GM18507 (cell line): ENCODE measurements around the gene TP53TG3F.
"Not testable (repeated sequence)": the region's sequence is repeated elsewhere in the genome, so short reads cannot be mapped to it uniquely, and the experiment has no call there.

ENCODE experiments used
- DNase-seq: peaks from one replicate; pipeline ENCODE4 v3.0.0; 2011; ENCODE audit warnings: low read depth; ENCODE audit not compliant: insufficient read length; ENCODE audit errors: extremely low spot score
- FAIRE-seq: peaks from 2 replicates; lab custom pipeline; 2011; peaks lifted over from hg19 to GRCh38; lab: Jason Lieb, UNC

Gene TP53TG3F, protein sequence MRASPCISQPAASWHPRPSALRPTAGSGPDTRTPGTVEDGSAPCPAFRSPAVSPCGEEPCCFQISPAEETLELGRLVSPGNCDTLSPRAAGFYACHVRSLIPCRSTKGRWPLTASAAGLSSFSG

DNA sequence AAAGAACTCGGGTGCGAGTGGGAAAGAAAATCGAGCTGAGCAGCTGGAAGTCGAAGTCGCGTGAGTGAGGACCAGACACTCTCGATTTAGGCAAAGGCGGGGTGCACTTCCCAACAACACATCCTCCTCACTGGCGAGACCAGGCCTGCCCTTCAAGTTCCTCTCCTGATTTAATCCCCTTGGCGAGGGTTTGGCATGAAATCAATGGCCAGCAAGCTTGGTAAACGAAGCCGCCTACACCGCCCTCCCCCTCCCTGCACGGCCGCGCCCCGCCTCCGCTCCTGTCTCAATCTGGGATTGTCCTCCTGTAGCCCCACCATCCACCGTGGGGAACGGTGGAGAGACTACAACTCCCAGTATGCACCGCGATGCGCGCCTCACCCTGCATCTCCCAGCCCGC lies at the start of gene TP53TG3F:
TSS of gene TP53TG3F (plus strand) at position 301 of the 400 bp plus-strand sequence. CDS start at position 369, 68 bp downstream.
- FAIRE-seq, DNase-seq: not testable (repeated sequence)

DNA sequence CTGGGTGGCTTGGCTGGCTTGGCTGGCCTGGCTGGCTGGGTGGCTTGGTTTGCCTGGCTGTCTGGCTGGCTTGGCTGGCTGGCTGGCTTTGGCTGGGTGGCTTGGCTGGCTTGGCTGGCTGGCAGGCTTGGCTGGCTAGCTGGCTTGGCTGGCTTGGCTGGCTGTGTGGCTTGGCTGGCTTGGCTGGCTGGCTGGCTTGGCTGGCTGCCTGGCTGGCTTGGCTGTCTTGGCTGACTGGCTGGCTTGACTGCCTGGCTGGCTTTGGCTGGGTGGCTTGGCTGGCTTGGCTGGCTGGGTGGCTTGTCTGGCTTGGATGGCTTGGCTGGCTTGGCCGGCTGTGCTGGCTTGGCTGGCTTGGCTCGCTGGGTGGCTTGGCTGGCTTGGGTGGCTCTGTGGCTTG lies 32.2 kb downstream of the TP53TG3F start:
- not testable (repeated sequence) for FAIRE-seq

DNA sequence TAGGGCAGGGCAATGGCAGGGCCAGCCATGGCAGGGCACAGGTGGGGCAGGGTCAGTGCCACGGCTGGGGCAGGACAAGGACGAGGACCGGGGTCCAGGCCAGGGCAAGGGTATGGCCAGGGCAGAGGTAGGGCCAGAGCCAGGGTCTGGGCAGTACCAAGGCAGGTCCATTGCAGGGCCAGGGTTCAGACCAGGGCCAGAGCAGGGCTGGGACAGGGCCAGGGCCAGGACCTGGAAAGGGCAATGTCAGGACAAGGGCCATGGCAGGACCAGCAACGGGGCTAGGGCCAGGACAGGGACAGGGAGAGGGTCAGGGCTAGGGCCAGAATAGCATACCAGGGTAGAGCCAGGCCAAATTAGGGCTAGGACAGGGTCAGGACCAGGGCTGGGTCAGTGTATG lies 47.8 kb downstream of the TP53TG3F start:
- not testable (repeated sequence) for FAIRE-seq, DNase-seq

More for the DNA sequence above, 32.2 kb downstream of the TP53TG3F start:
- DNase-seq = not testable (repeated sequence)

DNA sequence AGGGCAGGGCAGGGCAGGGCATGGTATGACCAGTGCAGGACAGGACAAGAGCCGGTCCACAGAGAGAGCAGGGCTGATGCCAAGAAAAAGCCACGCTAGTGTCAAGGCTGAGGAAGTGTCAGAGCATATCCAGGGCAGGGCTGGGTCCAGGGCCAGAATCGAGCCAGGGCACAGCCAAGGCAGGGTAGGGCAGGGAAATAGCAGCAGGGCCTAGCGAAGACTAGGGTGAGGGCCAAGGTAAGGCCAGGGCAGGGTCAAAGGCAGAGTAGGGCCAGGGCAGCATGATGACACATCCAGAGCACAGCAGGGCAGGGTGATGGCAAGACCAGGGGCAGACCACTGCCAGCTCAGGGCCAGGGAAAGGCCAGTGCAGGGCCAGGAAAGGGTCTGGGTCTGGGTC lies 49.7 kb downstream of the TP53TG3F start:
- not testable (repeated sequence) for FAIRE-seq, DNase-seq

DNA sequence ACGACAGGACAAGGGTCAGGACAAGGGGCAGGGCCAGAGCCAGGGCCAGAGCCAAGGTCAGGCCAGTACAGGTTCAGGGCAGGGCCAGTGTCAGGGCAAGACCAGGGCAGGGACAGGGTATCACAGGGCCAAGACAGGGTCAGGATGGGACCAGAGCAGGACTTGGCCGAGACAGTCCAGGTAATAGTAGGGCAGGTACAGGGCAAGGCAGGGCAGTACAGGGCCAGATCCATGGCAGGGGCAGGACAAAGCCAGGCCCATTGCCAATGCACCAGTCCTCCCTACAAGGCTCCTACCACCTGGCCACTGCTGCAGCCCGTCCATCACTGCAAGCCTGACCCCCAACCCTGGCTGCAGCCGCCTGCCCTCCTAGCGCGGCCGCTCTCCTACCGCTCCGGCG lies 50.5 kb downstream of the TP53TG3F start:
- not testable (repeated sequence) for DNase-seq, FAIRE-seq
